ENCODE data around the gene TSC2. TPM values are rescaled to one million over a fixed set of nuclear protein-coding genes. Genes with fewer than 3 reads are reported as not detected.

Gene TSC2
- total and polyA plus RNA-seq, 3 donors from 2014 or later = 136 to 271 (median 222) TPM

DNA sequence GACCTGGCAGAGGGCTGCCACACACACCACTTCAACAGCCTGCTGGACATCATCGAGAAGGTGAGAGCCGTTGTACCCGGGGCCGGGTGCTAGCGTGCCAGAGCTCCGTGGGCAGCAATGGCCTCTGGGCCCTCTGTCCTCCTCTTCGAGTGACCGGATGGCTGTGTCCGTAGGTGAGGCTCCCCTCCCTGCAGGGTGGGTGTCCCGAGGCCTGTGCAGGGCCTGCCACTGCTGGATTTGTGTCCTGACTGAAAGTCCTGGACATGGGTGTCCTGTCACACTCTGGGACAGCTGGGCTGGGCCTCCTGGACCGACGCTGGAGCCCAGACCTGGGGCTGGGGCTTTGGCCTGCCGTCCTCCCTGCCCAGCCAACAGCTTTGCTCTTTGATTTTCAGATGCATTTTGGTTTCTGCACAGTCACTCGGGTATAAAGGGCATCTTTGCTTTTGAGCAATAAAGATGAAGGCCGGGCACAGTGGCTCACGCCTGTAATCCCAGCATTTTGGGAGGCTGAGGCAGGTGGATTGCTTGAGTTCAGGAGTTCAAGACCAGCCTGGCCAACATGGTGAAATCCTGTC, 16.7 kb downstream of the TSC2 start:
- WGBS, 2 donors = 88 to 91% methylated on average over 4 to 16 of the region's 16 CpGs
- Histone ChIP-seq H3K36me3 (ENCODE audit: low read depth, missing control alignments) (no peaks in the 10 kb centered on the region), H3K27me3 (no peaks in the 10 kb centered on the region), H3K4me1 (no peaks in the 10 kb centered on the region), H3K4me3 (no peak overlapping the region), H3K27ac (no peak overlapping the region), H3K9me3 (no peaks in the 10 kb centered on the region)
- intact Hi-C loops (cut with DNase I; ENCODE audit: low total_unique reads) = no loop called here
- TF ChIP-seq, protein P1, sequence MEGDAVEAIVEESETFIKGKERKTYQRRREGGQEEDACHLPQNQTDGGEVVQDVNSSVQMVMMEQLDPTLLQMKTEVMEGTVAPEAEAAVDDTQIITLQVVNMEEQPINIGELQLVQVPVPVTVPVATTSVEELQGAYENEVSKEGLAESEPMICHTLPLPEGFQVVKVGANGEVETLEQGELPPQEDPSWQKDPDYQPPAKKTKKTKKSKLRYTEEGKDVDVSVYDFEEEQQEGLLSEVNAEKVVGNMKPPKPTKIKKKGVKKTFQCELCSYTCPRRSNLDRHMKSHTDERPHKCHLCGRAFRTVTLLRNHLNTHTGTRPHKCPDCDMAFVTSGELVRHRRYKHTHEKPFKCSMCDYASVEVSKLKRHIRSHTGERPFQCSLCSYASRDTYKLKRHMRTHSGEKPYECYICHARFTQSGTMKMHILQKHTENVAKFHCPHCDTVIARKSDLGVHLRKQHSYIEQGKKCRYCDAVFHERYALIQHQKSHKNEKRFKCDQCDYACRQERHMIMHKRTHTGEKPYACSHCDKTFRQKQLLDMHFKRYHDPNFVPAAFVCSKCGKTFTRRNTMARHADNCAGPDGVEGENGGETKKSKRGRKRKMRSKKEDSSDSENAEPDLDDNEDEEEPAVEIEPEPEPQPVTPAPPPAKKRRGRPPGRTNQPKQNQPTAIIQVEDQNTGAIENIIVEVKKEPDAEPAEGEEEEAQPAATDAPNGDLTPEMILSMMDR (IDR thresholded peaks at IDR 0.05) = no peak
- no peak for TF ChIP-seq POLR2A (IDR thresholded peaks at IDR 0.05)
- DNase-seq = no peak

DNA sequence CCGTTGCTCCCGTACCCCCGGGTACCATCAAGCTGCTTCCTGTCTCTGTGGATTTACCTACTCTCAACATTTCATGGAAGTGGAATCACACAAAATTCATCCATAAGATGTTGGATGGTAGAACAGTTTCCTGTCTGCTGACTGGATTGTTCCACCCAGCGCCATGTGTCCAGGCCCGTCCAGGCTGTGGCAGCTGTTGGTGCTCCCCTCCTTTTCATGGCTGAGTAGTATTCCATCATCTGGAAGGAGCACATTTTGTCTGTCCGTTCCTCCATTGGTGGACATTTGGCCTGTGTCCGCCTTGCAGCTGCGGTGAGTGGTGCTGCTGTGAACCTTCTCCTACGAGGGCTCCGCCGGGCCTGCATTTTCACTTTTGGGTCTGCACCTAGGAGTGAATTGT, 18.4 kb downstream of the TSC2 start:
- Histone ChIP-seq H3K4me1 (no peaks in the 10 kb centered on the region), H3K27ac (no peak overlapping the region), H3K9me3 (no peaks in the 10 kb centered on the region), H3K4me3 (no peak overlapping the region), H3K36me3 (ENCODE audit: low read depth, missing control alignments) (no peaks in the 10 kb centered on the region), H3K27me3 (no peaks in the 10 kb centered on the region)
- TF ChIP-seq, protein P1 (IDR thresholded peaks at IDR 0.05) = no peak
- TF ChIP-seq POLR2A (IDR thresholded peaks at IDR 0.05) = no peak
- intact Hi-C loops (cut with DNase I; ENCODE audit: low total_unique reads) = no loop called here
- no peak for DNase-seq
- WGBS, 2 donors = 98 to 99% methylated on average over 11 of the region's 11 CpGs

DNA sequence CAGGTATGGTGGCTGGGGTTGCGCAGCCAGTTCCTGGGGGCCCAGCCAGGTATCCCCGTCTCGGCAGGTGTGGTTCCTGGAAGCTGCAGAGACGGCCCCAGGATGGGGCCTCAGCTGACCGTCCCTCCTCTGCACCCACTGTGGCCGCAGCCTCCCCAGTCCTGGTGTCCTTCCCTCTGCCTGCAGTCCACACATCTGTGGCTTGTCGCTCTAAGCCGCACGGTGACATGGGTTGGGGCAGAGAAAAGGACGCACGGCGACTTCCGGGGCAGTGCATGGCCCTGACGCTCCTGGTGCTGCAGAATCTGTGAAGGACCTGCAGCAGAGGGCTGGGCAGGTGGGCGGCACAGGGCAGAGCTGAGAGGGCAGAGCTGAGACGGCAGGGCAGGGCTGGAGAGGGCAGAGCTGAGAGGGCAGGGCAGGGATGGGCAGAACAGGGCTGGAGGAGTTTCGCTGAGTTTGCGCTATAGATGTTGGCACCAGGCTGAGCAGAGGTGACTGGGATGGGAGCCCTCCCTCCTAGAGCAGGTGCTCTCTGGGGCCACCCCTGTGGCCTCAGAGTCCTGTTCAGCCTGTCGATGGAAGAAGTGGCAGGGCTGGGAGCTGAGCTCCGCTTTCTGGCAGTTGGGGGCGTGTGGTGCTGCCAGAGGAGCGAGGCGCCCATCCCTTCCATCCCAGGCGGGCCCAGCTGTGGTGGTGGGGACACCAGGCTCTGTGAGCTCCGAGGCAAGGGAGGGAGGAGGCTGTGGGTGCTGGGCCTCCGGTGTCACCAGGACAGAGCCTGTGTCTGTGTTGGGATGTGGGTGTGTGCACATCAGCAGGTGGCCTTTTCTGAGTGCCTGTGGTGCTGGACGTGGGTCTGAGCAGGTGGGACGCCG, 23.0 kb downstream of the TSC2 start:
- Histone ChIP-seq H3K4me1 (no peaks in the 10 kb centered on the region), H3K36me3 (ENCODE audit: low read depth, missing control alignments) (no peaks in the 10 kb centered on the region), H3K27me3 (no peaks in the 10 kb centered on the region), H3K27ac (no peak overlapping the region), H3K4me3 (no peak overlapping the region), H3K9me3 (no peaks in the 10 kb centered on the region)
- TF ChIP-seq, protein P1 (IDR thresholded peaks at IDR 0.05) = no peak
- no peak for TF ChIP-seq POLR2A (IDR thresholded peaks at IDR 0.05)
- no peak for DNase-seq
- intact Hi-C loops (cut with DNase I; ENCODE audit: low total_unique reads) = no loop called here
- 91 to 95% methylated on average over 17 to 29 of the region's 29 CpGs for WGBS, 2 donors

DNA sequence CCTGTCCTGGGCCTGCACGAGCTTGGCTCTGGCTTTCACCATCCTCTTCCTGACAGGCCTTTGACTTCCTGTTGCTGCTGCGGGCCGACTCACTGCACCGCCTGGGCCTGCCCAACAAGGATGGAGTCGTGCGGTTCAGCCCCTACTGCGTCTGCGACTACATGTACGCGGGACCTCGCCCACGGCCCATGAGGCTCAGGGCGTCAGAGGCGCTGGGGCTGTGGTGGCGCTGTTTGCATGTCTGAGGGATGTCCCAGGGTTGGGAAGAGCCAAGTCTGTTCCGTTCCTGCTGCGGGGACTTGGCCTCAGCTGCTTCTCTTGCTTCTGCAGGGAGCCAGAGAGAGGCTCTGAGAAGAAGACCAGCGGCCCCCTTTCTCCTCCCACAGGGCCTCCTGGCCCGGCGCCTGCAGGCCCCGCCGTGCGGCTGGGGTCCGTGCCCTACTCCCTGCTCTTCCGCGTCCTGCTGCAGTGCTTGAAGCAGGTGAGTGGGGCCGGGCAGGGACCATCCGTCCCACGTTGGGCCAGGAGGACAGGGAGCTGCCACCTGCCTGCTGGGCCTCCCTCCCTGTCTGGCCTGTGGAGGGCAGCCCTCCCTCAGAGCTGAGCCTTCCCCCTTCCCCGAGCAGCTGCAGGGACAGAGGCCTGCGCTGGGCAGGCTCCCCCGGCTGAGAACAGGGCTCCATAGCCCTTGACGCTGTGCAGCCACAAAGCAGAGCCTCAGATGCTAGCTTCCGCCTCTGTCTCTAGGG, 23.8 kb downstream of the TSC2 start:
- no peak for DNase-seq
- no peaks in the 10 kb centered on the region for H3K36me3 ChIP-seq (ENCODE audit: low read depth, missing control alignments)
- intact Hi-C loops (cut with DNase I; ENCODE audit: low total_unique reads) = no loop called here

More for the DNA sequence above, 23.8 kb downstream of the TSC2 start:
- H3K27ac ChIP-seq = no peak overlapping the region
- TF ChIP-seq POLR2A (IDR thresholded peaks at IDR 0.05) = no peak
- TF ChIP-seq, protein P1 (IDR thresholded peaks at IDR 0.05) = no peak
- WGBS, 2 donors = 66 to 79% methylated on average over 16 to 34 of the region's 34 CpGs
- no peak overlapping the region for H3K4me3 ChIP-seq
- no peaks in the 10 kb centered on the region for H3K9me3 ChIP-seq
- no peaks in the 10 kb centered on the region for H3K27me3 ChIP-seq
- no peaks in the 10 kb centered on the region for H3K4me1 ChIP-seq
